Occipital lobe (tissue), 2 donors: Measurements from ENCODE around the gene FABP1. TPM values are rescaled to one million over a fixed set of nuclear protein-coding genes. Genes with fewer than 3 reads are reported as not detected.
A peak's percentile ranks its signal among the peaks of the same experiment; 100 is the strongest.

ENCODE experiments used
- DNase-seq: peaks from one replicate; lab custom pipeline; 2025; lab: John Stamatoyannopoulos, UW
- total RNA-seq: library from RNA; depleted of rRNA; stranded (reverse); fragments of >200 nt; gene quantifications from one replicate; pipeline ENCODE4 v1.2.3, GENCODE V29; 2014

FABP1 gene
- not detected for total RNA-seq

GRCh38 chr2:88127888-88128653, at the start of gene FABP1:
FABP1 (minus strand) TSS chr2:88128062; CDS start chr2:88128017, 45 bp downstream.
- DNase-seq: no peak

- no peak for DNase-seq
Measured at GRCh38 chr2:88177556-88177955, 49.7 kb upstream of the FABP1 start.

DNA sequence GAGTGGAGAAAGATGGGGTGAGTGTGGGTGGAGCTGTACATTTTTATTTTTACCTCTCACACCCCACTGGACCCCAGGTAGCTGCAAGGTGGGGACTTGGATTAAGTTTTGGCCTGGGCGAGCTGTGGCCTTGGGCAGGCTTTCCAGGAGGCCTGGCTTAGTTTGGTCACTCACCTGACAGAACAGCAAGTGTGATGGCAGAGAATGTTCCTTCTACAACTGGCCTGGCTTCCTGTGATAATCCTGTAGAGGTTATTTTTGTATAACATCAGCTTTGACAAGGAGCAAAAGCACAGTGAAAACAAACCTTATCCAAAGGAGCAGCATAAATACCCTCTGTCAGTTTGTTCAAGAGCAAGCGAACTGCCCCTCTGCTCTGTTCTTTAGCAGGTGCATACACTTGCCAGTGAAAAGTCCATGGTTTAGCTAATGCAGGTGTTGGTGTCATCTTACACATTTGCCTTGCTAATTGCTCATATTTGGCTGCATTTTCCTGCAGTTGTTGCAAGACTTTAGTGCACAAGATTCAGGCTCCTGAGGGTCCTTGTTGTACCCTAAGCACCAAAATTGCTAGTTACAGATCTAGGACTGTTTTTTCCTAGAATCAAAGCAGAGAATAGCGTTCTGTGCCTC, 48.6 kb upstream of the FABP1 start:
- DNase-seq: no peak

DNA sequence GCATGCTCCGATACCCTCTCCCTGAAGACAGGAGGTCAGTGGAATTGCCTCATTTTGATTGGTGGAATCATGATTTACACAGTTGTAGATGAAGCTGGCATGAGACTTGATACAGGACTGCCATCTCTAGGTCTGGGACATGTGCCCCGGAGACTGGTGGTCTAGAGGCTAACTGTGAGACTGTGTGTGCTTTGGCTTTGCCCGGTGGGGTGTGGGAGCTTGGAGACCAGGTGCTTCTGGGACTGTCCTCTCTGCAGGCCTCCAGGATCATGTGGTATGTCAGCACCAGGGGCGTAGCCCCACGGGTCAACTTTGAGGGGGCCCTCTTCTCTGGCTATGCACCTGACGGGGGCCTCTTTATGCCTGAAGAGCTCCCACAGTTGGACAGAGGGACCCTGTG, 45.0 kb upstream of the FABP1 start:
- no peak for DNase-seq

DNA sequence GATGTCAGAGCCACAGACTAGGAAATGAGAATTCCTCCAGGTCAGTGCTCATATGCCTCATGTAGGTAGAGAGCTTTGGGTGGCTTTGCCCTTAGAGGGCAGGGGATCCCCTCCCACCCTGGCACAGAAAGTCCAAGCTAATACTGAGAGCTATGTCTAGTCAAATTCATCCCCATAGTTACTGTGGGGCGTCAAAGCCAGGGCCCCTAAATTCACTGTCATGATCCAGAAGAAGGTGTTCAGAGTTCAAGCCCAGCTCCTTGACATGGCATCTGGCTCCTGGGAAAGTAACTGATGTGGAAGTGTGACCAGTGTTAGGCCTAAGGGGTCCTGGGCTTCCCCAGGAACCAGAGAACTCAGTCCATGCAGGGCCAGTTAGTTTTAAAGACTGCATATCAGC, 44.1 kb upstream of the FABP1 start:
- DNase-seq: no peak

DNA sequence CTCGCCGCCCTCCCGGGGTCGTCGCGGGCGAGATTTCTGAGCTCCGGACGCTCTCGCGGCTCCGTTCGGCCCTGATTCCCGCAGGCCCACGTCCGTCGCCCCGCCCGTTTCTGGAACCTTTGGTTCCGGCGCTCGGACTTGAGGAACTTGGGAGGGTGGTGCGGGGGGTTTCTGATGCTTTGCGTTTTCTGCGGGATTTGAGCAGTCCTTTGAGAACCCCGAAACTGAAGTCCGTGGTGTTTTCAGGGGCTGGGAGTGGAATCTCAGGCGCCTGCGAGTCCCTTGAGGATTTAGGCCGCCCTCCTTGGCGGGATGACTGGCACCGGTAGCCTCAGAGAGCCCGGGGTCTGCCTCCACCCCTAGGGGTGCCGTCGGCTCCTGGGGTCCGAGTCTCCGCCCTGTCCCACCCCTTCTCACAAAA, 42.6 kb upstream of the FABP1 start:
- peak; percentile 49 for DNase-seq

GRCh38 chr2:88168386-88168785, 40.5 kb upstream of the FABP1 start:
- DNase-seq: no peak

DNA sequence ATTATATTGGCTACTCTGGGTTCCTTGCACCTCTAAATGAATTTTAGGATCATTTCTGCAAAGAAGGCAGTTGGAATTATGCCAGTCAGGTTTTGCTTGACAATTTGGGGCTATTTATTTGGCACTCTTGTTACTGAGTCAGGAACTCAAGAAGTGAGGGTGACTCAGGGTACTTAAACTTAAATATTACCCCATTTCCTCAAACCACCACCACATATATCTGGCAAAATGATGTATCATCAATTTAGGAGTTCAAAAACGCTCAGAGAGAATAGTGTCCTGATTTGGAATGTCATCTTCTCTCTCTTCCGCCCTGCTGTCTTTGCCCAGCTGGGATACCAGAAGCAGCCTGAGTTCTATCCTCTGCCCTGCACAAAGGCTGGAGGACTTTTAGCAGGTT, 39.9 kb upstream of the FABP1 start:
- DNase-seq: no peak

DNA sequence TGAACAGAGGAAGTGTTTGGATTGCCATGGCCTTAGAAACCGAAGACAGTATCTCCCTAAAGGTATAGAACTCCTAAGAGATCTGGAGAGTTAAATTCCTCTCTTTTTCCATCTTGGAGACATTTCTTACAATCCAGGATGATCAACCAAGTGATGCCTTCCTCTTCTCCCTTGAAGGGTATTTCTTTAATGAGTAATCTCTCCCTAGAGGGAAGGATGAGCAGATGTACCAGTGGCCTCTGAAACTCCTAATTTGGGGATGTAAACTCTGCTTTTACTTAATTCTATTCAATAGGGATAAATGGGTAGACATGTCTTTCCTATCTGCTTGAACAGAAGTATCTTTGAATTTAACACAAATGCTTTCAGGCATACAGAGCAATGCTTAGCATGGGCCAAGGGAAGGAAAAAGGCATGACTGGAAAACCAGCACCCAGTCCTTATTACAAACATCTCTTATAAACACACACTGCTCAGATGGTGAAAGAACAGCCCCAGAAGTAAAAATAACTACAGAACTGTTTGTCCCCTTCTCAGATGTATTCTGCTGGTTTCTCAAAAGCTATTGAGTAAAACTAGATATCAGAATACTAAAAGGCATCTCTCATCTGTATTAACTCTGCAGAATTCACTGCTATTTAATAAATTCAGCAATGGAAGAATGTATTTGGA, 37.6 kb upstream of the FABP1 start:
- no peak for DNase-seq

- no peak for DNase-seq
Measured at GRCh38 chr2:88161446-88162244, 33.8 kb upstream of the FABP1 start.

GRCh38 chr2:88160517-88160916, 32.7 kb upstream of the FABP1 start:
- DNase-seq: no peak

DNA sequence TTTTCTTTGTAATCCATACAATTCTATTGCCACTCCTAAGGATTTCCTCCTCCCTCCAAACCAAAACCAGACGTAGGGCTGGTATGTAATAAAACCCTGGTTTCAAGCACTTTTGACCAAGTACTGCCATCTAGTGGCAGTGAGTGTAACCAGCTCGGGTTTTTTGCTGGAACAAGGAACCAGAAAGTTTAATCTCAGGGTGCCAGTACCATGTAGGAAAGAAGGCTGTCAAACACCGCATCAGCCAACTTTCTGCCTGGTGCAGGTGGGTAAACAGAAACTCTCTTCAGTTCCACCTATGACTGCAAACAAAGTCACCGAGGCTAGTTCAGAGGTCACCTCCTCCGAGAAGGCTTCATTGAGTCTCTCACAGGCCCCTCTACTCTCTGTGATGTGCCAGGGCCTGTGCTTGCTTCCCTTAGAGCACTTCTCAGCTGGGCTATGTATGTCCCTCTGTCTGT, 32.1 kb upstream of the FABP1 start:
- DNase-seq: peak; percentile 43

DNA sequence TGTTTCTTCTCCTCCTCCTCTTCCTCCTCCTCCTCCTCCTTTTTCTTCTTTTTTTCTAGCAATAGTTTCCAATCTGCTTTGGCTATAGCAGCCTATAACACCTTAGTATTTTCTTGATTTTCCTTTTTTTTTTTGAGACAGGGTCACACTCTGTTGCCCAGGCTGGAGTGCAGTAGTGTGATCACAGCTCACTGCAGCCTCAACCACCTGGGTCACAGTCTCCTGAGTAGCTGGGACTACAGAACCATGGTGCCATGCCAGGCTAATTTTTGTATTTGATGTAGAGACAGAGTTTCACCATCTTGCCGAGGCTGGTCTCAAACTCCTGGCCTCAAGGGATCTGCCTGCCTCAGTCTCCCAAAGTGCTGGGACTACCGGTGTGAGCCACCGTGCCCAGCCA, 31.6 kb upstream of the FABP1 start:
- no peak for DNase-seq

DNA sequence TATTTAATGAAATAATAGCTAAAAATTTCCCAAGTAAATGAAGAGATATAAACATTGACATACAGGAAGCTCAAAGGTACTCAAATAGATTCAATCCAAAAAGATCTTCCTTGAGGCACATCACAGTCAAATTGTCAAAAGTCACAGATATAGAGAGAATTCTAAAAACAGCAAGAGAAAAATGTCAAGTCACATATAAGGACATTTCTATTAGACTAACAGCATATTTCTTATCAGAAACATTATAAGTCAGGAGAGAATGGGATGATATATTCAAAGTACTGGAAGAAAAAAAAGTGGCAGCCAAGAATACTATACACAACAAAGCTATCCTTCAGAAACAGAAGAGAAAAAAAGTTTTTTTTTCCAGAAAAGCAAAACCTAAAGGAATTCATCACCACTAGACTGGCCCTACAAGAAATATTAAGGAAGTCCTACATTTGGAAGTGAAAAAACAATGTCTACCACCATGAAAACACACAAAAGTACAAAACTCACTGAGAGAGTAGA, 21.1 kb upstream of the FABP1 start:
- DNase-seq: no peak

- DNase-seq: no peak
Measured at GRCh38 chr2:88147145-88147544, 19.3 kb upstream of the FABP1 start.

DNA sequence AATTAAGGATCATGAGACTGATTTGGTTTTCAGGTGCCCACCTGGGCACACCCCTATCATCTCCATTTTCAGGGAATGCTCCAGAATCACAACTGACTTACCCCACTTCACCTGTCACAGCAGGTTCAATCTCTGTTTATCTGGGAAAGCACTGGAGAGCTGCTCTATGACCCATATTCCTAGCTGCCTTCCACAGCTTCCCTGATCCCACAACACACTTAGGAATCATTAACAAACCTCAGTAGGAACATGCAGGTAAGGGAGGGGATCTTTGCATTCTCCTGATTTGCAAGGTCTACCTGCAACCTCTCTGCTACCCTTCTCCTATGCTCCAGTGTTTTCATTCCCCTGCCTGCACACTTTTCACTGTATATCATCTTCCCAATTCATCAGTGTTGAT, 18.7 kb upstream of the FABP1 start:
- no peak for DNase-seq

GRCh38 chr2:88144914-88145497, 17.1 kb upstream of the FABP1 start:
- no peak for DNase-seq

GRCh38 chr2:88144271-88144670, 16.4 kb upstream of the FABP1 start:
- DNase-seq: no peak

DNA sequence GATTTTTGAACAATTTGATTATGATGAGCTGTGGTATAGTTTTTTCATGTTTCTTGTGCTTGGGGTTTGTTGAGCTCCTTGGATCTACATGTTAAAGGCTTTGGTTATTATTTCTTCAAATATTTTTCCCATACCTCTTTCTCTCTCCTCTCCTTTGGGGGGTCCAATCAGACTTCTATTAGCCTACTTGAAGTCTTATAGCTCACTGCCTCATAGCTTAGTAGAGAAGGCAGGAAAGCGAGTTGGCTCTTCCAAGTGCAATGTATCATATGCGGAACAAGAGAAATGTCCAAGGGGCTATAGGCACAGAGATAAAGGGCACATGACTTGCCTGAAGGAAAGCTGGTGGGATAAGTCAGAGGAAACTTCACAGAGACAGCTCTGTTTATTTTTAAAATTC, 14.1 kb upstream of the FABP1 start:
- no peak for DNase-seq

- DNase-seq: no peak
Measured at GRCh38 chr2:88139804-88140203, 11.9 kb upstream of the FABP1 start.

DNA sequence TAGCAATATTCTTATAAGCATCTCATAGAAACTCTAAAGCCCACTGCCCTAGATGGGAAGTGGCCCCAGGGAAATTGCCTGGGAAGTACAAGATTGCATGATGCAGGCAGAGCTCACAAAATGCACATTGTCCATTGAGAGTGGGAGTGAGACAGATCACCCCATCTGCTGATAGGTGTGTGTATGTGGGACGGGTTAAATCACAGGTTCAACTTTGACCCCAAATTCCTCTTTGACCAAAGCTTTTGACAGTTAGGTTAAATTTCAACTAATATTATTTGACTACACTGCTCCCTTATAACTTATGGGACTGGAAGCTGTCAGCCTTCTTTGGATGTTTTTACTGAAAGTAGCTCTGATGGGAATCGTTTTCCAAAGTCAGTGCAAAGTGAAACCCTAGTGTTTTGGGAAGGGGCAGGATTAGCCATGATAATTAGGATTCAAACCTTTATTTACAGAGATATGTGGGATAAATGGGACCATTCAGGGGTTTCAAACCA, 11.4 kb upstream of the FABP1 start:
- no peak for DNase-seq
